HepG2 (cell line): Measurements from ENCODE around the gene EPB41.

ENCODE experiments used
- PRDM15 ChIP-seq: sonication (generic); formaldehyde crosslinking; IDR thresholded peaks from 2 replicates; pipeline ENCODE4 v1.4.0; 2020; ENCODE audit warnings: missing genetic modification reagents
- ZNF615 ChIP-seq: sonication (generic); formaldehyde crosslinking; IDR thresholded peaks from 2 replicates; pipeline ENCODE4 v1.5.0; 2020; ENCODE audit warnings: mild to moderate bottlenecking, missing genetic modification reagents, borderline replicate concordance

DNA sequence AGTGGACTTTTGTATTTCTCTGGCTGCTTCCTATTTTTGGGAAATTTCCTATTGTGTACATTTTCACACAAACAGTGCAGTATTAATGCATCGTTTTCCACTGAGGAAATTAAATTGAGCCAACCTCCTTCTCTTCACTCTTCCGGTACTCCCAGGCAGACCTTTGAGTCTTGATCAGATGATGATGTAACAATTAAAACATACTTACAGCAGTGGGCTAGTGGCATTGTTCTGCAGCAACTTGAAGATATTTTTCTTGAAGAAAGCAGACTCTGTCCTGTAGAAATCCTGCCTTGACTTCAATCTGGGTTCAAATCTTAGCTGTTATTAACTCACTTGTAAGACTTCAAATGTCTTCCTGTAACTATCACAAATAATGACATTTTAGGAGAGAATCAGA, 228.3 kb downstream of the EPB41 start:
- TF ChIP-seq PRDM15 (no peak), ZNF615 (no peak)
